K562 (cell line): ENCODE results near the gene ERAS. TPM values are rescaled to one million over a fixed set of nuclear protein-coding genes. Genes with fewer than 3 reads are reported as not detected.

Source experiments
- ARID2 ChIP-seq: fragments of 450-650 bp; IDR thresholded peaks from 2 replicates; pipeline ENCODE4 v1.6.1; 2017; ENCODE audit warnings: antibody characterized with exemption, mild to moderate bottlenecking
- ARID4B ChIP-seq: sonication (generic); formaldehyde crosslinking; IDR thresholded peaks from 2 replicates; pipeline ENCODE4 v1.8.0; 2022; ENCODE audit warnings: mild to moderate bottlenecking, missing genetic modification reagents
- CBFA2T2 ChIP-seq: fragments of 450-650 bp; conservative IDR thresholded peaks from 2 replicates; pipeline ENCODE4 v1.6.1; 2017; ENCODE audit warnings: mild to moderate bottlenecking
- CHD2 ChIP-seq: IDR thresholded peaks from 2 replicates; pipeline ENCODE4 v1.6.1; 2011; ENCODE audit warnings: low read depth, low read length
- CLOCK ChIP-seq: fragments of 250-450 bp; sonication (Bioruptor Pico); IDR thresholded peaks from 2 replicates; pipeline ENCODE4 v1.4.0; 2020; ENCODE audit warnings: mild to moderate bottlenecking, moderate library complexity, borderline replicate concordance
- CUX1 ChIP-seq: fragments of 200-800 bp; sonication (Bioruptor generic); IDR thresholded peaks from 2 replicates; pipeline ENCODE4 v1.6.1; 2016; ENCODE audit warnings: missing genetic modification characterization, missing compliant biosample characterization
- CXXC5 ChIP-seq: fragments of 250-450 bp; sonication (Bioruptor Pico); IDR thresholded peaks from 2 replicates; pipeline ENCODE4 v1.8.0; 2022; ENCODE audit warnings: inconsistent platforms, mild to moderate bottlenecking, moderate library complexity
- EP300 ChIP-seq: IDR thresholded peaks from 2 replicates; pipeline ENCODE4 v1.6.1; 2012; ENCODE audit warnings: low read length, improper control_type of control experiment
- ILK ChIP-seq: fragments of 450-650 bp; IDR thresholded peaks from 2 replicates; pipeline ENCODE4 v1.6.1; 2016; ENCODE audit warnings: missing genetic modification characterization, low read depth, mild to moderate bottlenecking, missing compliant biosample characterization, moderate library complexity, borderline replicate concordance
- LEF1 ChIP-seq: fragments of 450-650 bp; IDR thresholded peaks from 2 replicates; pipeline ENCODE4 v1.6.1; 2016; ENCODE audit warnings: mild to moderate bottlenecking
- PML ChIP-seq: IDR thresholded peaks from 2 replicates; pipeline ENCODE4 v1.6.1; 2012; ENCODE audit warnings: low read length, inconsistent platforms
- SRSF1 ChIP-seq: fragments of 200-400 bp; formaldehyde crosslinking; IDR thresholded peaks from 2 replicates; pipeline ENCODE4 v1.6.1; 2017; ENCODE audit warnings: mild to moderate bottlenecking, low read depth, low read length, moderate library complexity
- TSC22D4 ChIP-seq: fragments of 450-650 bp; IDR thresholded peaks from 2 replicates; pipeline ENCODE4 v1.6.1; 2016; ENCODE audit warnings: missing genetic modification characterization, missing biosample characterization, control low read depth
- ZNF212 ChIP-seq: fragments of 450-650 bp; formaldehyde crosslinking; IDR thresholded peaks from 2 replicates; pipeline ENCODE4 v1.4.0; 2020; ENCODE audit warnings: mild to moderate bottlenecking
- ZNF274 ChIP-seq: IDR thresholded peaks from 2 replicates; pipeline ENCODE4 v1.6.1; 2011; ENCODE audit warnings: low read depth, mild to moderate bottlenecking, low read length, moderate library complexity, borderline replicate concordance
- ZNF75A ChIP-seq: fragments of 450-650 bp; formaldehyde crosslinking; IDR thresholded peaks from 2 replicates; pipeline ENCODE4 v1.4.0; 2020; ENCODE audit warnings: mild to moderate bottlenecking
- ZNF766 ChIP-seq: fragments of 200-800 bp; sonication (Bioruptor generic); conservative IDR thresholded peaks from 2 replicates; pipeline ENCODE4 v1.6.1; 2016; ENCODE audit warnings: missing genetic modification characterization, missing compliant biosample characterization
- polyA plus RNA-seq, 8 experiments: library from polyadenylated mRNA; depleted of rRNA in 4 of 8; stranded (reverse) in 5 of 8; unstranded in 3 of 8; fragments of >200 nt; fragmentation: Nextera tagmentation in 2 of 8; fragmentation: Illumina TruSeq in 1 of 8; extraction: Ambion mirVana in 2 of 8; extraction: Trizol in 1 of 8; gene quantifications; 2 replicates each; pipeline versions ENCODE4 v1.2.1 to v1.2.3, GENCODE V29; 2011 to 2014; ENCODE audit warnings: inconsistent platforms in 1 of 8, missing spikeins in 1 of 8
- total RNA-seq, 7 experiments: library from RNA; depleted of rRNA in 6 of 7; stranded (reverse); fragments of >200 nt in 6 of 7; fragmentation: Illumina TruSeq in 2 of 7; extraction: Trizol in 2 of 7; gene quantifications; 2 replicates each; pipeline versions ENCODE4 v1.2.1 to v1.2.3, GENCODE V29; 2011 to 2021; ENCODE audit warnings: low replicate concordance in 1 of 7

The ERAS gene
- total and polyA plus RNA-seq, 9 of the 15 experiments (the other 6 are each of a cell fraction or from before 2014, with no cell fraction given), result 0.07 to 0.12 TPM; not detected in 7

- TF ChIP-seq ILK, result no peak
- TF ChIP-seq LEF1, result peak; percentile 97
- peak; percentile 83 for TF ChIP-seq ZNF766 (CRISPR knock-in tag)
- TF ChIP-seq CUX1, result 0 out of 2 replicates have a peak, but pooled peaks have one; percentile 35
- TF ChIP-seq CBFA2T2, result no peak
- TF ChIP-seq TSC22D4 (tag), result no peak
- no peak for TF ChIP-seq CLOCK (CRISPR knock-in tag)
- TF ChIP-seq CXXC5 (CRISPR knock-in tag), result peak; percentile 86
- TF ChIP-seq ARID2, result no peak
- TF ChIP-seq PML, result peak; percentile 92
- no peak for TF ChIP-seq ZNF274
- no peak for TF ChIP-seq ZNF75A (CRISPR knock-in tag)
- TF ChIP-seq ARID4B (CRISPR knock-in tag), result no peak
- TF ChIP-seq SRSF1, result no peak
- peak; percentile 60; the same call in 1 of the 2 replicates for TF ChIP-seq CHD2
- no peak for TF ChIP-seq ZNF212 (CRISPR knock-in tag)
- peak; percentile 97 for TF ChIP-seq EP300
Observed at GRCh38 chrX:48782795-48783194, 43.5 kb upstream of the ERAS start (continued).
